Muscle of leg (tissue), 11 donors: ENCODE results near the gene PSMA5. TPM values are rescaled to one million over a fixed set of nuclear protein-coding genes. Genes with fewer than 3 reads are reported as not detected.

Experiments used
- DNase-seq: peaks from one replicate; pipeline ENCODE4 v3.0.0; 2013
- H3K27ac ChIP-seq: one replicate; pipeline ENCODE4 v1.5.1; 2013; ENCODE audit warnings: mild to moderate bottlenecking, low read length, control low read depth
- H3K27me3 ChIP-seq: one replicate; pipeline ENCODE4 v1.6.1; 2013; ENCODE audit warnings: low read length; ENCODE audit not compliant: control insufficient read depth, insufficient read depth
- H3K36me3 ChIP-seq: one replicate; pipeline ENCODE4 v1.6.1; 2013; ENCODE audit warnings: low read length; ENCODE audit not compliant: control insufficient read depth, insufficient read depth
- H3K4me1 ChIP-seq: one replicate; pipeline ENCODE4 v1.6.1; 2013; ENCODE audit warnings: low read length; ENCODE audit not compliant: control insufficient read depth, insufficient read depth
- H3K4me3 ChIP-seq: one replicate; pipeline ENCODE4 v1.5.1; 2013; ENCODE audit warnings: low read length, control low read depth
- H3K9me3 ChIP-seq: replicated peaks from 2 replicates; pipeline ENCODE4 v1.6.1; 2013; ENCODE audit warnings: low read depth, low read length; ENCODE audit not compliant: control insufficient read depth
- WGBS: methylation state at CpG from one replicate; pipeline ENCODE4 v1.1.5; 2013; ENCODE audit warnings: missing lambda C conversion rate; ENCODE audit not compliant: insufficient coverage; 5-methylcytosine and 5-hydroxymethylcytosine counted together
- polyA plus RNA-seq, 8 donors: library from polyadenylated mRNA; unstranded; fragments of 120-200 nt; gene quantifications; one replicate each; pipeline versions ENCODE4 v1.2.1 to v1.2.3, GENCODE V29; 2013; ENCODE audit warnings: inconsistent platforms in 1 of 8, low replicate concordance in 1 of 8; ENCODE audit not compliant: insufficient read length in 8 of 8, insufficient read depth in 1 of 8
- total RNA-seq: library from RNA; stranded (reverse); fragments of 120-200 nt; gene quantifications from one replicate; pipeline ENCODE4 v1.2.4, GENCODE V29; 2013

The PSMA5 gene
- total and polyA plus RNA-seq, 9 donors = 62.8 to 95.9 (median 80.6) TPM

- no CpG with 5 or more reads among the region's 1 CpG for WGBS
- Histone ChIP-seq H3K27me3 (no peaks in the 10 kb centered on the region), H3K27ac (no peak overlapping the region), H3K4me1 (no peaks in the 10 kb centered on the region), H3K36me3 (peaks cover 9% of the 10 kb centered on the region), H3K9me3 (no peaks in the 10 kb centered on the region), H3K4me3 (no peak overlapping the region)
- DNase-seq = no peak
These were observed 69.3 kb downstream of the PSMA5 start for GRCh38 chr1:109356915-109357314.

GRCh38 chr1:109356505-109356904 lies 69.7 kb downstream of the PSMA5 start:
- no peak overlapping the region for H3K27ac ChIP-seq
- H3K4me3 ChIP-seq = no peak overlapping the region
- H3K36me3 ChIP-seq = peaks cover 12% of the 10 kb centered on the region
- DNase-seq = no peak
- H3K4me1 ChIP-seq = no peaks in the 10 kb centered on the region
- H3K9me3 ChIP-seq = no peaks in the 10 kb centered on the region
- no CpG with 5 or more reads among the region's 1 CpG for WGBS
- H3K27me3 ChIP-seq = no peaks in the 10 kb centered on the region

DNA sequence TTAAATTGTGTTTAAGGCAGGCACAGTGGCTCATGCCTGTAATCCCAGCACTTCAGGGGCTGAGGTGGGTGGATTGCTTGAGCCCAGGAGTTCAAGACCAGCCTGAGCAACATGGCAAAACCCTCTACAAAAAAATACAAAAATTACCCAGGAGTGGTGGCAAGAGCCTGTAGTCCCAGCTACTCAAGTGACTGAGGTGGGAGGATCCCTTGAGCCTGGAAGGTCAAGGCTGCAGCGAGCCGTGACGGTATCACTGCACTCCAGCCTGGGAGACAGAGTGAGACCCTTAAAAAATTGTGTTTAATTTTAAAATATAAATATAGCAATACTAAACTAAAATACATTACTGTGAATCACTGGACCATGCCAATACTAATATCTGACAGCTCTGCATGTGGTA lies 71.3 kb downstream of the PSMA5 start:
- DNase-seq = no peak
- H3K9me3 ChIP-seq = no peaks in the 10 kb centered on the region
- no peak overlapping the region for H3K27ac ChIP-seq
- H3K36me3 ChIP-seq = peaks cover 26% of the 10 kb centered on the region
- H3K27me3 ChIP-seq = no peaks in the 10 kb centered on the region
- no peak overlapping the region for H3K4me3 ChIP-seq
- no CpG with 5 or more reads among the region's 3 CpGs for WGBS
- no peaks in the 10 kb centered on the region for H3K4me1 ChIP-seq

DNA sequence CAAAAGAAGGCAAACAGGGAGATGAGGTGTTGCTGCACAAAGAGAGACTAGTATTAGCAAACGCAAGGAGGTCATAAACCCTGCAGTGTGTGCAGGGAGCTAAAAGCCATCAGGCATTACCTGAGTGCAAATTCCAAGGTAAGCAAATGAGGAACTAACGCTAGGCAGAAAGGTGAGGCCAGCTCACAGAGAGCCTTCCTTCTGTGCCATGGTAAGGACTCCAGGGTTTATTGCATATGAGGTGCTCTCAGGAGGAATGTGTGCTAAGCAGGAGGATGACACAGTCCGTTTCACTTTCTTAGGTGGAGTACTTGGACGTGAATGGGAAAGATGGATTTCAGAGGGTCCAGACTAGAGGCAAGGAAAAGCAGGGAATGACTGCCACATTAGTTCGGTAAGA lies 74.8 kb downstream of the PSMA5 start:
- DNase-seq = no peak
- H3K4me1 ChIP-seq = no peaks in the 10 kb centered on the region
- H3K27ac ChIP-seq = no peak overlapping the region
- H3K36me3 ChIP-seq = peaks cover 32% of the 10 kb centered on the region
- no peaks in the 10 kb centered on the region for H3K9me3 ChIP-seq
- WGBS = 78% methylated on average over 5 of the region's 5 CpGs
- H3K27me3 ChIP-seq = no peaks in the 10 kb centered on the region
- no peak overlapping the region for H3K4me3 ChIP-seq

DNA sequence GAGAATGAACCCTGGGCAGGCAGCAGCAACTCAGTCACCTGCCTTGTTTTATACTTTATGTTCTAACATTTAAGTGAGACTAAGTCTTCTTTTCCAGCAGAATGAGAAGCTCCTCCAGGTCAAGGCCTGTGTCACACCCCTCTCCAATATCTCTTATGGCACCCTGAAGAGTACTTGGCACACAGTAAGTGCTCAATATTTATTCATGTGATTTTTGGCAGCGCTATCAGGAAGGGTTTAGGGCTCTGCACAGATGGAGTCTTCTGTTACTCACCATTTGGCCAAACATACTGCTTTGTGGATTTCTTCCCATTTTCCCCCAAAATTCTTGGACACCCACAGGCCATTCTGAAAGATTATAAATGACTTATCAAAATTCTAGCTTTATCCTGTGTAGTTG lies 75.6 kb downstream of the PSMA5 start:
- peaks cover 34% of the 10 kb centered on the region for H3K36me3 ChIP-seq
- H3K4me3 ChIP-seq = no peak overlapping the region
- H3K27ac ChIP-seq = no peak overlapping the region
- no peak for DNase-seq
- no peaks in the 10 kb centered on the region for H3K4me1 ChIP-seq
- WGBS = 100% methylated on average over 1 of the region's 1 CpG
- no peaks in the 10 kb centered on the region for H3K9me3 ChIP-seq
- no peaks in the 10 kb centered on the region for H3K27me3 ChIP-seq

- Histone ChIP-seq H3K4me1 (no peaks in the 10 kb centered on the region), H3K27me3 (no peaks in the 10 kb centered on the region), H3K27ac (no peak overlapping the region), H3K4me3 (no peak overlapping the region), H3K9me3 (no peaks in the 10 kb centered on the region), H3K36me3 (peaks cover 37% of the 10 kb centered on the region)
- no CpG with 5 or more reads among the region's 4 CpGs for WGBS
- no peak for DNase-seq
These were observed 76.1 kb downstream of the PSMA5 start for GRCh38 chr1:109350182-109350581.

Other genes with a start within 250 kb of the PSMA5 start
- gene SARS1, start 212.5 kb downstream of the PSMA5 start, total RNA-seq = 97.7 TPM
- gene SARS1, start 212.5 kb downstream of the PSMA5 start, polyA plus RNA-seq = 100 to 1,000 TPM in 1 of 8 donors, 10 to 100 TPM in 7; 80.4 to 104 (median 86.7) TPM
- 1.2 TPM for gene CELSR2, start 176.9 kb downstream of the PSMA5 start, total RNA-seq
- 1 to 10 TPM; 2.9 to 8.6 (median 4.2) TPM for gene CELSR2, start 176.9 kb downstream of the PSMA5 start, polyA plus RNA-seq
- 11.4 TPM for gene PSRC1, start 143.3 kb downstream of the PSMA5 start, total RNA-seq
- gene PSRC1, start 143.3 kb downstream of the PSMA5 start, polyA plus RNA-seq = 10 to 100 TPM; 12.6 to 19.1 (median 17.5) TPM
- 0.71 TPM for gene MYBPHL, start 119.4 kb downstream of the PSMA5 start, total RNA-seq
- 1 to 10 TPM in 1 of 8 donors, under 1 TPM in 7; 0.15 to 1.3 (median 0.61) TPM for gene MYBPHL, start 119.4 kb downstream of the PSMA5 start, polyA plus RNA-seq
- gene SORT1, start 28.5 kb downstream of the PSMA5 start, total RNA-seq = 11.6 TPM
- gene SORT1, start 28.5 kb downstream of the PSMA5 start, polyA plus RNA-seq = 10 to 100 TPM; 20.5 to 32.1 (median 25.6) TPM
- 57.3 TPM for gene SYPL2, start 40.1 kb upstream of the PSMA5 start, total RNA-seq
- gene SYPL2, start 40.1 kb upstream of the PSMA5 start, polyA plus RNA-seq = 100 to 1,000 TPM; 104 to 258 (median 199) TPM
- 8.5 TPM for gene ATXN7L2, start 57.5 kb upstream of the PSMA5 start, total RNA-seq
- gene ATXN7L2, start 57.5 kb upstream of the PSMA5 start, polyA plus RNA-seq = 10 to 100 TPM in 7 of 8 donors, 1 to 10 TPM in 1; 8.6 to 35.9 (median 22.6) TPM
- 3.9 TPM for gene CYB561D1, start 67.6 kb upstream of the PSMA5 start, total RNA-seq
- gene CYB561D1, start 67.6 kb upstream of the PSMA5 start, polyA plus RNA-seq = 10 to 100 TPM in 2 of 8 donors, 1 to 10 TPM in 6; 6.4 to 13.8 (median 9.2) TPM
- 12.3 TPM for gene AMIGO1, start 83.3 kb upstream of the PSMA5 start, total RNA-seq
- 10 to 100 TPM in 6 of 8 donors, 1 to 10 TPM in 2; 8.5 to 13.8 (median 11.3) TPM for gene AMIGO1, start 83.3 kb upstream of the PSMA5 start, polyA plus RNA-seq
- gene GPR61, start 113.4 kb upstream of the PSMA5 start, total RNA-seq = 1.4 TPM
- gene GPR61, start 113.4 kb upstream of the PSMA5 start, polyA plus RNA-seq = 1 to 10 TPM; 1.4 to 2.7 (median 1.7) TPM
- 7.8 TPM for gene GNAI3, start 122.2 kb upstream of the PSMA5 start, total RNA-seq
- gene GNAI3, start 122.2 kb upstream of the PSMA5 start, polyA plus RNA-seq = 10 to 100 TPM in 1 of 8 donors, 1 to 10 TPM in 7; 6.9 to 10.0 (median 7.3) TPM
- gene GNAT2, start 193.2 kb upstream of the PSMA5 start, total RNA-seq = 0.13 TPM
- gene GNAT2, start 193.2 kb upstream of the PSMA5 start, polyA plus RNA-seq = not detected
- 24.6 TPM for gene AMPD2, start 193.4 kb upstream of the PSMA5 start, total RNA-seq
- gene AMPD2, start 193.4 kb upstream of the PSMA5 start, polyA plus RNA-seq = 10 to 100 TPM; 31.3 to 45.0 (median 35.0) TPM
- gene GSTM4, start 229.7 kb upstream of the PSMA5 start, total RNA-seq = 10.8 TPM
- gene GSTM4, start 229.7 kb upstream of the PSMA5 start, polyA plus RNA-seq = 10 to 100 TPM; 15.1 to 23.9 (median 20.6) TPM
- gene GSTM2, start 241.6 kb upstream of the PSMA5 start, total RNA-seq = 51.4 TPM
- 100 to 1,000 TPM; 124 to 186 (median 146) TPM for gene GSTM2, start 241.6 kb upstream of the PSMA5 start, polyA plus RNA-seq